HG02678 (cell line): ENCODE results near the gene ATF6.
"Not testable (repeated sequence)": the region's sequence is repeated elsewhere in the genome, so short reads cannot be mapped to it uniquely, and the experiment has no call there.

Experiments
- ATAC-seq: cut with Tn5 transposase; IDR thresholded peaks from one replicate; pipeline ENCODE4 v1.9.1; 2021; ENCODE audit warnings: mild to moderate bottlenecking, moderate library complexity; ENCODE audit not compliant: unreplicated experiment

Gene ATF6

GRCh38 chr1:161766102-161766981 lies at the start of gene ATF6:
TSS of gene ATF6 (plus strand) at chr1:161766320. CDS start at chr1:161766361, 41 bp downstream.
- peak; percentile 67 for ATAC-seq

GRCh38 chr1:161718559-161719324 lies 47.4 kb upstream of the ATF6 start:
- ATAC-seq = peak; percentile 60

- ATAC-seq = peak; percentile 38
Observed at GRCh38 chr1:161719325-161719611, 46.9 kb upstream of the ATF6 start.

- no peak for ATAC-seq
Observed at GRCh38 chr1:161720422-161720821, 45.7 kb upstream of the ATF6 start.

GRCh38 chr1:161720956-161721737 lies 45.0 kb upstream of the ATF6 start, which contains the start of gene FCRLB:
TSS of gene FCRLB (plus strand) at chr1:161721544. CDS start at chr1:161722673, 1,129 bp downstream.
- no peak for ATAC-seq

- ATAC-seq = no peak
Observed at GRCh38 chr1:161721738-161722343, 44.3 kb upstream of the ATF6 start.

GRCh38 chr1:161722406-161722805 lies 43.7 kb upstream of the ATF6 start:
- no peak for ATAC-seq

- no peak for ATAC-seq
Observed at GRCh38 chr1:161723459-161724141, 42.5 kb upstream of the ATF6 start.

- not testable (repeated sequence) for ATAC-seq
Observed at GRCh38 chr1:161725258-161725907, 40.7 kb upstream of the ATF6 start.

GRCh38 chr1:161725908-161726472 lies 40.1 kb upstream of the ATF6 start:
- peak; percentile 22 for ATAC-seq

- ATAC-seq = peak; percentile 57
Observed at GRCh38 chr1:161726473-161727255, 39.5 kb upstream of the ATF6 start.

GRCh38 chr1:161727256-161727924 lies 38.7 kb upstream of the ATF6 start:
- ATAC-seq = peak; percentile 15

GRCh38 chr1:161728376-161729226 lies 37.5 kb upstream of the ATF6 start:
- ATAC-seq = no peak

GRCh38 chr1:161730050-161730564 lies 36.0 kb upstream of the ATF6 start:
- ATAC-seq = no peak

- no peak for ATAC-seq
Observed at GRCh38 chr1:161731241-161731640, 34.9 kb upstream of the ATF6 start.

- ATAC-seq = no peak
Observed at GRCh38 chr1:161731981-161732718, 34.0 kb upstream of the ATF6 start.
